ENCODE measurements around the gene JPH3.
"Not testable (repeated sequence)": the region's sequence is repeated elsewhere in the genome, so short reads cannot be mapped to it uniquely, and the experiment has no call there.

The JPH3 gene

GRCh38 chr16:87712184-87712762 is 110.0 kb downstream of the JPH3 start:
- TF ChIP-seq CTCF (IDR thresholded peaks at IDR 0.05): no peak
- no peak overlapping the region for H3K4me3 ChIP-seq
- no peak overlapping the region for H3K27ac ChIP-seq
- no peak for DNase-seq (ENCODE audit: low spot score)

GRCh38 chr16:87713451-87714229 is 111.3 kb downstream of the JPH3 start:
- no peak for DNase-seq (ENCODE audit: low spot score)
- H3K27ac ChIP-seq: no peak overlapping the region
- no peak for TF ChIP-seq CTCF (IDR thresholded peaks at IDR 0.05)
- no peak overlapping the region for H3K4me3 ChIP-seq

GRCh38 chr16:87715231-87715630 is 112.9 kb downstream of the JPH3 start:
- Histone ChIP-seq H3K4me3 (no peak overlapping the region), H3K27ac (no peak overlapping the region)
- no peak for TF ChIP-seq CTCF (IDR thresholded peaks at IDR 0.05)
- no peak for DNase-seq (ENCODE audit: low spot score)

GRCh38 chr16:87715658-87716057 is 113.3 kb downstream of the JPH3 start:
- Histone ChIP-seq H3K4me3 (no peak overlapping the region), H3K27ac (no peak overlapping the region)
- DNase-seq (ENCODE audit: low spot score): no peak
- no peak for TF ChIP-seq CTCF (IDR thresholded peaks at IDR 0.05)

DNA sequence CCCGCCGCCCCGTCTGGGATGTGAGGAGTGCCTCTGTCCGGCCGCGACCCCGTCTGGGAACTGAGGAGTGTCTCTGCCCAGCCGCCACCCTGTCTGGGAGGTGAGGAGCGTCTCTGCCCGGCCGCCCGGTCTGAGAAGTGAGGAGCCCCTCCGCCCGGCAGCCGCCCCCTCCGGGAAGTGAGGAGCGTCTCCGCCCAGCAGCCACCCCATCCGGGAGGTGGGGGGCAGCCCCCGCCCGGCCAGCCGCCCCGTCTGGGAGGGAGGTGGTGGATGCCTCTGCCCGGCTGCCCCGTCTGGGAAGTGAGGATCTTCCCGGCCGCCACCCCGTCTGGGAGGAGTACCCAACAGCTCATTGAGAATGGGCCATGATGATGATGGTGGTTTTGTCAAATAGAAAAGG is 116.5 kb downstream of the JPH3 start:
- DNase-seq (ENCODE audit: low spot score); H3K27ac ChIP-seq; H3K4me3 ChIP-seq: not testable (repeated sequence)

DNA sequence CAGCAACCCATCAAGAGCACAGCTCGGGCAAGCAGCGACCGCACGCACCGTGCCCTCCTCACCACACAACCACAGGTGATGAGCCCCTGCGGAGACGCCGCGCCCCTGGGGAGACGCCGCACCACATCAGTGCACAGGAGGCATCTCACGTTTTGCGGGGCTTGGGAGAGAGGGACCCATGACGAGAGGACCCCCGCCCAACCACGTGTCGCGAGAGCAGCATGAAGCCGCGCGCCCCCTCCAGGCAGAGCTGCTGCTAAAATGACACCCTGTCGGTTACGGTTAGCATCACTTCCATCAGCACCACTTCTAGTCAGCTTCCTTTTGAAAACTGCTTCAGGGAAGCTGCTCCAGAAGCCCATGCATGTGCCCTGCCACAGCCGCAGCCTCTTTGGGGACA is 118.1 kb downstream of the JPH3 start:
- TF ChIP-seq CTCF (IDR thresholded peaks at IDR 0.05): no peak
- no peak for DNase-seq (ENCODE audit: low spot score)
- Histone ChIP-seq H3K4me3 (no peak overlapping the region), H3K27ac (no peak overlapping the region)

DNA sequence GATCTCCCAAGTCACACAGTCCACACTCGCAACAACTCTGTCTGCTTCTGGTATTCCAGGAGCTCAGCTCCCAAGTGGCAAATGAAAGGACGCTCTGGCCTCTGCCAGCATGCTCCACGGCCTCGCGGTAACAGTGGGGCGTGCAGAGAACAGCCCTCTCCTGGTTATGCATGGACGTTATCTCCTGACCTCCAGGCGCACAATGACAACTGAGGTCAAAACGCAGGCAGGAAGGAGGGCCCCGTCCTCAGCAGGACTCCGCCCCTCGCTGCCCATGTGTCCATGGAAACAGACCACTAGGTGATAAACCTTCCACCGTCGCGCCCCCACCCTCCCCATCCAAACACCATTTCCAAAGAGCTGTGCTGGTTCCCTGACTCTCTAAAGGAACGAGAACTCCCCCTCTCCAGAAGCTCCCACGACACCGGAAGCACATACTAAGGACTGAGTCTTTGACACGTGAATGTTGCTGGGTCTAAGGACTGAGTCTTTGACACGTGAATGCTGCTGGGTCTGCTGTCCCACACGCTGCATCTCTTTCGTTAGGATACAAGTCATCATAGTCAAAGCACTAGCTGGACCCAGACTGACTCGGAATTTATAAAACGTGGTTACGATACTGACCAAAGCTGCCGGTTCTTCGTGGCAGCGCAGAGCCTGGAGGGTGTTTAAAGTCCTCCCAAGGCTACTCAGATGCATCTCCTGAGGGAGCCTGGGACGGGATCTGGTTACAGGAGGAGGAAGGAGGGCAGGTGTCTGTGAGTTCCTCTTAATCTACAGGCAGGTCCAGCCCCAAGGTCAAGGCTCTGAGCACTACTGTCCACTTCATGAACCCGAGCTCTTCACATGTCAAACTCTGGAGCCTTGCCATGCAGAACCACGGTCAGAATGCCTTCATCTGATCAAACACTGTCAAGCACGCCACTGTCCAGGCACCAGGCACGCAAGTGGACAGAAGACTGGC is 119.6 kb downstream of the JPH3 start:
- TF ChIP-seq CTCF (IDR thresholded peaks at IDR 0.05): no peak

More for the DNA sequence above, 119.6 kb downstream of the JPH3 start:
- H3K4me3 ChIP-seq: no peak overlapping the region
- H3K27ac ChIP-seq: no peak overlapping the region
- DNase-seq (ENCODE audit: low spot score): no peak

Measured in coronary artery (tissue), 2 donors.